ENCODE results near the gene TRABD2B. TPM values are rescaled to one million over a fixed set of nuclear protein-coding genes. Genes with fewer than 3 reads are reported as not detected.

The TRABD2B gene
- total RNA-seq, 1 experiment from 2014 or later: 0.96 TPM

GRCh38 chr1:48030211-48030610, 33.0 kb upstream of the TRABD2B start:
- Mint-ChIP-seq H3K36me3 (ENCODE audit: insufficient read depth, unreplicated experiment) (no peaks in the 10 kb centered on the region), H3K9me3 (ENCODE audit: unreplicated experiment) (no peaks in the 10 kb centered on the region), H3K4me3 (ENCODE audit: unreplicated experiment) (no peak overlapping the region), H3K27ac (ENCODE audit: low read depth, unreplicated experiment) (no peak overlapping the region), H3K27me3 (ENCODE audit: insufficient read depth, unreplicated experiment) (no peaks in the 10 kb centered on the region), H3K4me1 (ENCODE audit: insufficient read depth, unreplicated experiment) (peaks cover 35% of the 10 kb centered on the region)
- POLR2A ChIA-PET: interaction anchor here (0.9 kb wide), 1 partner anchor 11 kb away, joined by 3 read pairs; no protein-coding TSS in a partner anchor
- intact Hi-C loops (cut with micrococcal nuclease): no loop called here
- TF ChIP-seq, protein P1, sequence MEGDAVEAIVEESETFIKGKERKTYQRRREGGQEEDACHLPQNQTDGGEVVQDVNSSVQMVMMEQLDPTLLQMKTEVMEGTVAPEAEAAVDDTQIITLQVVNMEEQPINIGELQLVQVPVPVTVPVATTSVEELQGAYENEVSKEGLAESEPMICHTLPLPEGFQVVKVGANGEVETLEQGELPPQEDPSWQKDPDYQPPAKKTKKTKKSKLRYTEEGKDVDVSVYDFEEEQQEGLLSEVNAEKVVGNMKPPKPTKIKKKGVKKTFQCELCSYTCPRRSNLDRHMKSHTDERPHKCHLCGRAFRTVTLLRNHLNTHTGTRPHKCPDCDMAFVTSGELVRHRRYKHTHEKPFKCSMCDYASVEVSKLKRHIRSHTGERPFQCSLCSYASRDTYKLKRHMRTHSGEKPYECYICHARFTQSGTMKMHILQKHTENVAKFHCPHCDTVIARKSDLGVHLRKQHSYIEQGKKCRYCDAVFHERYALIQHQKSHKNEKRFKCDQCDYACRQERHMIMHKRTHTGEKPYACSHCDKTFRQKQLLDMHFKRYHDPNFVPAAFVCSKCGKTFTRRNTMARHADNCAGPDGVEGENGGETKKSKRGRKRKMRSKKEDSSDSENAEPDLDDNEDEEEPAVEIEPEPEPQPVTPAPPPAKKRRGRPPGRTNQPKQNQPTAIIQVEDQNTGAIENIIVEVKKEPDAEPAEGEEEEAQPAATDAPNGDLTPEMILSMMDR (IDR thresholded peaks at IDR 0.05; ENCODE audit: unreplicated experiment): no peak
- CTCF ChIA-PET: interaction anchor here (1.0 to 3.2 kb wide), 4 partner anchors 10 to 63 kb away, joined by 3 to 17 read pairs (median 6); partner anchors contain the start of gene TRABD2B
- BruUV-seq (replicated peaks): no TSS peak
- no peak for DNase-seq (ENCODE audit: unreplicated experiment)

DNA sequence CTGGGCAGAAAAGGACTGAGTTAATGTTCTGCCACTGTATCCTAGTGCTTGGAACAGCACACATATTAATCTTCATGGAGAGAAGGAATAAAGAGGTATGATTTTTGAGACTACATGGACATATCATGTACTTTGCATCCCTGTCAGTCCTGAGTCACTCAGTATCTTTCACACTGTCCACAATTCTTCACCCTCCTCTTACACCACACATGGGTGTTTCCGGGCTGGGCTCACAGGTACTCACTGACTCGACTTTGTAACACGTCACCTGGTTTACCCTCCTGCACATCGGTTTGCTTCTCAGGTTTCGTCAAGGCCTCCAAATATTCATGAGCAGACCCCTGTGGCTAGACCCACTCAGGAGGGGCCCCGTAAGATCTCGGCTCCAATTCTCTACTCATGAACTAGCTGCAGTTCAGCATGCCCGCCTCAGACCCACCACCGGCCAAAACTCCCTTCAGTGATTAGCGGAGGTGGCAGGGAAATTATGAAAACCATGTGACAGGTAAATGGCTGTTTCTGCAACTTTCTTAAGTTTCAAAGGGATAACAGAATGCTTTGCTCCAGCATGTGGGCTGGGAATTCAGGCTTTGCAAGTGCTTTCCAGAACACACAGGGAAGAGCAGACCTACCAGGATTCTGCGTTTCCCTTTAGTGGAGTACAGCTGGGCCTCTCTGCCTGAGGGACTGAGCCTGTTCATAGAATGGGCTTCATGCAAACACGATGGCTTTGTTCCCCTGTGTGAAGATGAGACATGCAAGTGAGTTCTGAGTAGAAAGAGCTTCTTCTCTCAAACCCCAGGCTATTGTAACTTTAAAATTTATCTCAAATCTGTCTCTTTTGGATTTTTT, 31.3 kb upstream of the TRABD2B start:
- no TSS peak for BruUV-seq (replicated peaks)
- H3K4me1 Mint-ChIP-seq (ENCODE audit: insufficient read depth, unreplicated experiment): peaks cover 46% of the 10 kb centered on the region
- H3K36me3 Mint-ChIP-seq (ENCODE audit: insufficient read depth, unreplicated experiment): no peaks in the 10 kb centered on the region
- intact Hi-C loops (cut with micrococcal nuclease): no loop called here
- no peak overlapping the region for H3K4me3 Mint-ChIP-seq (ENCODE audit: unreplicated experiment)
- H3K27ac Mint-ChIP-seq (ENCODE audit: low read depth, unreplicated experiment): no peak overlapping the region
- ChIA-PET POLR2A (interaction anchor here (1.6 to 2.5 kb wide), 2 partner anchors 9 to 11 kb away, joined by 8 to 19 read pairs; no protein-coding TSS in a partner anchor), CTCF (interaction anchor here (0.6 to 3.2 kb wide), 3 partner anchors 29 to 34 kb away, joined by 3 to 17 read pairs (median 4); partner anchors contain the start of gene TRABD2B)
- H3K9me3 Mint-ChIP-seq (ENCODE audit: unreplicated experiment): no peaks in the 10 kb centered on the region
- no peaks in the 10 kb centered on the region for H3K27me3 Mint-ChIP-seq (ENCODE audit: insufficient read depth, unreplicated experiment)
- no peak for DNase-seq (ENCODE audit: unreplicated experiment)
- TF ChIP-seq, protein P1 (IDR thresholded peaks at IDR 0.05; ENCODE audit: unreplicated experiment): no peak

GRCh38 chr1:48027533-48027835, 30.3 kb upstream of the TRABD2B start:
- BruUV-seq (replicated peaks): no TSS peak
- no peak overlapping the region for H3K4me3 Mint-ChIP-seq (ENCODE audit: unreplicated experiment)
- intact Hi-C loops (cut with micrococcal nuclease): no loop called here
- H3K4me1 Mint-ChIP-seq (ENCODE audit: insufficient read depth, unreplicated experiment): peaks cover 47% of the 10 kb centered on the region
- no peaks in the 10 kb centered on the region for H3K9me3 Mint-ChIP-seq (ENCODE audit: unreplicated experiment)
- DNase-seq (ENCODE audit: unreplicated experiment): no peak
- H3K27ac Mint-ChIP-seq (ENCODE audit: low read depth, unreplicated experiment): peak overlapping the region; percentile 66
- TF ChIP-seq, protein P1 (IDR thresholded peaks at IDR 0.05; ENCODE audit: unreplicated experiment): no peak
- ChIA-PET POLR2A (interaction anchor here (0.7 to 2.5 kb wide), 3 partner anchors 10 to 20 kb away, joined by 3 to 19 read pairs (median 10); no protein-coding TSS in a partner anchor), CTCF (interaction anchor here (1.5 to 3.7 kb wide), 3 partner anchors 9 to 34 kb away, joined by 4 to 32 read pairs (median 19); partner anchors contain the start of gene TRABD2B)
- no peaks in the 10 kb centered on the region for H3K36me3 Mint-ChIP-seq (ENCODE audit: insufficient read depth, unreplicated experiment)
- no peaks in the 10 kb centered on the region for H3K27me3 Mint-ChIP-seq (ENCODE audit: insufficient read depth, unreplicated experiment)
